Esophagus squamous epithelium (tissue), 4 donors: Measurements from ENCODE around the gene APOL4.

Experiments used
- CTCF ChIP-seq, 6 experiments: fragments of 450-650 bp in 4 of 6; fragments of 200-600 bp in 2 of 6; sonication (generic) in 2 of 6; IDR thresholded peaks; one replicate each; pipeline ENCODE4 v1.5.1; 2016 to 2019; ENCODE audit warnings: antibody characterized with exemption in 6 of 6, mild to moderate bottlenecking in 4 of 6, moderate library complexity in 4 of 6
- POLR2A ChIP-seq, 4 donors: fragments of 450-650 bp; IDR thresholded peaks; one replicate each; pipeline ENCODE4 v1.6.1; 2017; ENCODE audit warnings: antibody characterized with exemption in 4 of 4, mild to moderate bottlenecking in 4 of 4, moderate library complexity in 3 of 4

DNA sequence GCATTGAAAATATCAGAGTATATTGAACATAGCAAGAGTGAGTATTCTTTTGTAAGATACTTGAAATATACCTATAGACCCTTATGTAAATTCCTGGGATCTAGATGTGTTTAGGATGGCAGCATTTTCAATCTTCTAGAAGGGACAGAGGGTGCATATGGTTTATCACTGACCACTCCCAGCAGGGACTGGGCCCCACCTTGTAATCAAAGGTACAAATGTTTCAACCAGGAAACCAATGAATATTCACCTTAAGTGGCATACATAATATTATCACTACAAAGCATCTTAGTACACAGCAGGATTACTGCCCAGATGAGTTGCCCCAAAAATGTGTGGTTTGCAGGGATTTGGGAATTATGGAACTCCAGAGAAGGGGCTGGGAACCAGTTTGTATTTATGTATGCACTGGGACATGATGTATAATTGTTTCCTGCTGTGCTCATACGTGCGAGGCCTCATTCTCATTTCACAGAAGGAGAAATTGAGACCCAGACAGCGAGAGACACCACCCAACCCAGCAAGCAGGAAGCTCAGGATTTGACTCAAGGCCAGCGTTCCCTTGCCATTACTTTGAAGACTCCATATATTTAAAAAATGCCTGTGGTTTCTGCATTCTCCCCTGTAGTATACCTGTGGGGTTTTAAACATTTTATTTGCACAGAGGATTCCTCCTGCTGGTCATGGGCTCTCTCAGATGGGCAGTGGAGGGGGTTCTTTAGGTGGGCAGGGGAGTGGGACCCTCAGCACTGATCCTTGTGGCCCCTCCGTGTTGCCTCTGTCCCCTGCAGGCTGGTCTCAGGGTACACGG lies 5.2 kb downstream of the APOL4 start:
- TF ChIP-seq POLR2A (IDR thresholded peaks at IDR 0.05): no peak
- TF ChIP-seq CTCF (IDR thresholded peaks at IDR 0.05): no peak
